MCF 10A (cell line): Measurements from ENCODE around the gene ITFG1. TPM values are rescaled to one million over a fixed set of nuclear protein-coding genes. Genes with fewer than 3 reads are reported as not detected.

Source experiments
- Bru-seq: library from RNA; stranded (reverse); fragments of 400-500 nt; gene quantifications from one replicate; lab custom pipeline; 2021; lab: Mats Ljungman, UMichigan
- BruChase-seq, 2 experiments: library from RNA; stranded (reverse); fragments of 400-500 nt; gene quantifications; one replicate each; lab custom pipeline; 2021; lab: Mats Ljungman, UMichigan
- BruUV-seq: library from RNA; stranded (reverse); fragments of 400-500 nt; replicated peaks from 2 replicates; lab custom pipeline; 2021; lab: Mats Ljungman, UMichigan
- CTCF ChIA-PET: fragments of 300-600 bp; sonication (Branson Sonifier 250); formaldehyde crosslinking; extraction: SDS; loops from one replicate; lab custom pipeline; 2021; ENCODE audit warnings: antibody characterized with exemption, inconsistent platforms; lab: Yijun Ruan, JAX
- POLR2A ChIA-PET: fragments of 300-600, 350-650 bp; sonication (Branson Sonifier 250); formaldehyde crosslinking; extraction: SDS; loops from one replicate; lab custom pipeline; 2020; ENCODE audit warnings: antibody characterized with exemption, inconsistent platforms; lab: Yijun Ruan, JAX
- DNase-seq: peaks from one replicate; pipeline ENCODE4 v3.0.0-alpha.2; 2018; ENCODE audit not compliant: unreplicated experiment
- H3K27ac Mint-ChIP-seq: one replicate; pipeline ENCODE4 v1.8.0; 2022; ENCODE audit warnings: mild to moderate bottlenecking, low read depth, mixed read lengths; ENCODE audit not compliant: unreplicated experiment
- H3K27me3 Mint-ChIP-seq: one replicate; pipeline ENCODE4 v1.8.0; 2022; ENCODE audit warnings: mixed read lengths; ENCODE audit not compliant: insufficient read depth, unreplicated experiment
- H3K36me3 Mint-ChIP-seq: one replicate; pipeline ENCODE4 v1.8.0; 2022; ENCODE audit warnings: mild to moderate bottlenecking, moderate library complexity, mixed read lengths; ENCODE audit not compliant: insufficient read depth, unreplicated experiment
- H3K4me1 Mint-ChIP-seq: one replicate; pipeline ENCODE4 v1.8.0; 2022; ENCODE audit warnings: mixed read lengths; ENCODE audit not compliant: insufficient read depth, unreplicated experiment
- H3K4me3 Mint-ChIP-seq: one replicate; pipeline ENCODE4 v1.8.0; 2022; ENCODE audit warnings: mild to moderate bottlenecking, moderate library complexity, mixed read lengths; ENCODE audit not compliant: unreplicated experiment
- H3K9me3 Mint-ChIP-seq: one replicate; pipeline ENCODE4 v1.8.0; 2022; ENCODE audit warnings: mixed read lengths; ENCODE audit not compliant: unreplicated experiment
- CTCF ChIP-seq: fragments of 200-600 bp; IDR thresholded peaks from one replicate; pipeline ENCODE4 v1.8.0; 2022; ENCODE audit warnings: antibody characterized with exemption, mild to moderate bottlenecking; ENCODE audit not compliant: unreplicated experiment
- intact Hi-C: fragments of 100-400 bp; cut with micrococcal nuclease; formaldehyde crosslinking; loops from 2 replicates; pipeline ENCODE4 v1.14.1; 2022
- long read RNA-seq: library from polyadenylated mRNA; stranded (forward); transcript quantifications from one replicate; pipeline ENCODE4 v2.0.0, GENCODE V29; 2022
- total RNA-seq: library from RNA; stranded (reverse); gene quantifications from 2 replicates; pipeline ENCODE4 v1.2.3, GENCODE V29; 2022

Gene ITFG1
- 35.4 and 44.0 TPM in 2 replicates for total RNA-seq
- percentile 82 among the genes with signal in this experiment for Bru-seq, nascent RNA
- percentile 70 among the genes with signal in this experiment for BruChase-seq, experiment 1, labeled RNA remaining after a 6-hour chase
- percentile 76 among the genes with signal in this experiment for BruChase-seq, experiment 2, labeled RNA remaining after a 2-hour chase
- long read RNA-seq, transcript ITFG1-201 (18 exons, 3,400 nt): major isoform, 168 of 219 reads
- long read RNA-seq, partial matches to known transcripts: 7 of 219 reads
- long read RNA-seq, other reads (novel, unspliced or antisense): 44 of 219 reads

DNA sequence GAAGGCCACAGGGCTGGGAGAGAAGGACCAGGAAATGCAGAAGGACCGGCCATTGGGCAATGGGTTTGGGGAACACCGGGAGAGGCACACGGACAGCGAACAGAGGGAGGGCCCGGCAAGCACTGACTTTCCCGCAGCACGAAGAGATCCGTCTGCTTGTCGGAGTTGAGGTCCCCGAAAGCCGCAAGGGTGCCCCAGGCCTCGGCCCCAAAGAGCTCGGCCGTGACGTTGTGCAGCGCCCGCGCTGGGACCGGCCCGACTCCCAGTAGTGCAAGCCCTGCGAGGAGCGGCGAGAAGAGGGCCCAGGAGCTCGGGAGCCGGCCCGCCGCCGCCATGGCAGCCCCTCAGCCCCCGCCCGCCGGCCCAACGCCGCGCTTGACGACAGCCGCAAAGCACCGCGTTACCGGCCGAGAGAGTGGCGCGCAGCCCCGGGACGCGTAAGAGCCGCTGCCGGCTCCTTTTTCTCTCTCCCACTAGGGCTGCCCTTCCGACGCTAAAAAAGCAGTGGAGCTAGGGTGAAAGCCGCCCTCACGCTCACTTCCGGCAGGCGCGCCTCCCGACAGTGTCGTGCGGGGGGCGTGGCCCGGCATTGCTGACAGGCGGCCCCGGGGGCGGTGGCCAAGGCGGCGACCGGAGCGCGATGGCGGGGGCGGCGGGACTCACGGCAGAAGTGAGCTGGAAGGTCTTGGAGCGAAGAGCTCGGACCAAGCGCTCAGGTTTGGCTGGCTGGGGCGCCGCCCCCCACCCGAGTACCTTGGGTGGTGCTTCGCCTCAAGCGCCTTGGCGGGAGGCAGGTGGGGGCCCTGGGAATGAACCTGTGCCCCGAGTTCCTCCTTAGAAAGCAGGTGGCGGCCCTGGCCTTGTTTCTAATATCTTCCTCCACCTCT is at the start of gene ITFG1, which contains the start of gene PHKB:
TSS of gene ITFG1 (minus strand) at position 353 of the 887 bp plus-strand sequence. CDS start at position 335, 18 bp downstream.
TSS of gene PHKB (plus strand) at position 621 of the 887 bp plus-strand sequence. CDS start at position 641, 20 bp downstream.
- Mint-ChIP-seq H3K36me3 (peaks cover 27% of the 10 kb centered on the region), H3K9me3 (no peaks in the 10 kb centered on the region), H3K27ac (peak within 1 kb of the TSS; percentile 99), H3K27me3 (no peaks in the 10 kb centered on the region), H3K4me3 (peak within 1 kb of the TSS; percentile 94), H3K4me1 (peaks cover 35% of the 10 kb centered on the region)
- ChIA-PET CTCF (interaction anchor here (0.5 to 6.1 kb wide), 11 partner anchors 10 to 695 kb away, joined by 3 to 31 read pairs (median 3); partner anchors contain the start of genes ABCC12 and NETO2), POLR2A (interaction anchor here (0.6 to 6.0 kb wide), 18 partner anchors 8 to 1103 kb away, joined by 3 to 90 read pairs (median 4); partner anchors contain the start of genes DNAJA2 and NETO2)
- TF ChIP-seq CTCF: no peak
- BruUV-seq: no TSS peak
- intact Hi-C loops: loop anchor here (2.0 to 5.0 kb wide), 3 partner anchors 318 to 696 kb away; partner anchors contain the start of genes ABCC12 and NETO2
- peak; percentile 90 for DNase-seq

GRCh38 chr16:47507701-47508100 is 46.8 kb upstream of the ITFG1 start:
- ChIA-PET CTCF (interaction anchor here (0.6 to 1.6 kb wide), 3 partner anchors 366 to 918 kb away, joined by 3 read pairs; no protein-coding TSS in a partner anchor), POLR2A (no interaction called here)
- Mint-ChIP-seq H3K36me3 (peaks cover 36% of the 10 kb centered on the region), H3K4me3 (no peak overlapping the region), H3K4me1 (peaks cover 13% of the 10 kb centered on the region), H3K27ac (no peak overlapping the region), H3K9me3 (no peaks in the 10 kb centered on the region), H3K27me3 (no peaks in the 10 kb centered on the region)
- DNase-seq: no peak
- intact Hi-C loops: no loop called here
- no peak for TF ChIP-seq CTCF
- no TSS peak for BruUV-seq

GRCh38 chr16:47506800-47507199 is 45.9 kb upstream of the ITFG1 start:
- no peaks in the 10 kb centered on the region for H3K9me3 Mint-ChIP-seq
- intact Hi-C loops: no loop called here
- peaks cover 13% of the 10 kb centered on the region for H3K4me1 Mint-ChIP-seq
- ChIA-PET CTCF (interaction anchor here (0.6 to 1.6 kb wide), 2 partner anchors 11 to 365 kb away, joined by 3 read pairs; no protein-coding TSS in a partner anchor), POLR2A (interaction anchor here (0.6 kb wide), 1 partner anchor 518 kb away, joined by 3 read pairs; no protein-coding TSS in a partner anchor)
- no peak overlapping the region for H3K27ac Mint-ChIP-seq
- H3K36me3 Mint-ChIP-seq: peaks cover 32% of the 10 kb centered on the region
- no peak for DNase-seq
- H3K4me3 Mint-ChIP-seq: no peak overlapping the region
- no peak for TF ChIP-seq CTCF
- BruUV-seq: no TSS peak
- no peaks in the 10 kb centered on the region for H3K27me3 Mint-ChIP-seq
